Panc1 (cell line): ENCODE measurements around the gene FRMD4A. TPM values are rescaled to one million over a fixed set of nuclear protein-coding genes. Genes with fewer than 3 reads are reported as not detected.

Experiments used
- ATAC-seq: fragments of 200-7000 bp; cut with Tn5 transposase; 2 replicates; pipeline ENCODE4 v1.9.1; 2020; ENCODE audit warnings: mild to moderate bottlenecking, moderate library complexity
- BruUV-seq: library from RNA; stranded (reverse); fragments of 400-500 nt; replicated peaks from 2 replicates; lab custom pipeline; 2021; lab: Mats Ljungman, UMichigan
- CTCF ChIA-PET: fragments of 300-600 bp; sonication (Branson Sonifier 250); formaldehyde crosslinking; loops from one replicate; lab custom pipeline; 2022; ENCODE audit warnings: antibody characterized with exemption; lab: Charles Lee
- POLR2A ChIA-PET: fragments of 300-600 bp; sonication (Branson Sonifier 250); formaldehyde crosslinking; loops from one replicate; lab custom pipeline; 2022; ENCODE audit warnings: antibody characterized with exemption; lab: Charles Lee
- DNase-seq: peaks from one replicate; pipeline ENCODE4 v3.0.0-alpha.2; 2010; ENCODE audit warnings: low read depth, low spot score
- H3K27ac ChIP-seq: 2 replicates; pipeline ENCODE4 v1.5.1; 2011; ENCODE audit warnings: mild to moderate bottlenecking, low read length, inconsistent platforms
- H3K27me3 ChIP-seq: fragments of 200-500 bp; sonication (Bioruptor generic); 2 replicates; pipeline ENCODE4 v1.6.0; 2014; ENCODE audit warnings: low read length, inconsistent platforms; ENCODE audit not compliant: control insufficient read depth, insufficient read depth
- H3K36me3 ChIP-seq: fragments of 200-500 bp; sonication (Bioruptor generic); 2 replicates; pipeline ENCODE4 v1.5.1; 2014; ENCODE audit warnings: inconsistent platforms, mild to moderate bottlenecking, low read length, moderate library complexity; ENCODE audit not compliant: control insufficient read depth, insufficient read depth
- H3K4me1 ChIP-seq: 2 replicates; pipeline ENCODE4 v1.5.1; 2011; ENCODE audit warnings: inconsistent platforms, mild to moderate bottlenecking, low read length, moderate library complexity; ENCODE audit not compliant: control insufficient read depth, insufficient read depth
- H3K4me3 ChIP-seq, 2 experiments: 2 replicates each; pipeline ENCODE4 v1.5.1; 2011 to 2012; ENCODE audit warnings: low read depth in 2 of 2, low read length in 2 of 2, mild to moderate bottlenecking in 2 of 2, inconsistent platforms in 1 of 2, moderate library complexity in 1 of 2
- H3K9me3 ChIP-seq: fragments of 200-500 bp; sonication (Bioruptor generic); 2 replicates; pipeline ENCODE4 v1.5.1; 2014; ENCODE audit warnings: low read depth, mild to moderate bottlenecking, inconsistent platforms, low read length, moderate library complexity; ENCODE audit not compliant: control insufficient read depth, insufficient read depth
- CTCF ChIP-seq: fragments of 450-650 bp; IDR thresholded peaks from 2 replicates; pipeline ENCODE4 v1.5.1; 2017; ENCODE audit warnings: mild to moderate bottlenecking
- POLR2AphosphoS5 ChIP-seq: IDR thresholded peaks from 2 replicates; pipeline ENCODE4 v1.6.1; 2012; ENCODE audit warnings: mild to moderate bottlenecking, low read depth, low read length, moderate library complexity
- REST ChIP-seq, 2 experiments: IDR thresholded peaks; 2 replicates each; pipeline ENCODE4 v1.6.1; 2011 to 2012; ENCODE audit warnings: low read depth in 2 of 2, control low read depth in 1 of 2, low read length in 1 of 2, mild to moderate bottlenecking in 1 of 2, moderate library complexity in 1 of 2; ENCODE audit not compliant: insufficient read depth in 1 of 2
- SIN3A ChIP-seq: IDR thresholded peaks from 2 replicates; pipeline ENCODE4 v1.6.1; 2012; ENCODE audit warnings: low read depth, mild to moderate bottlenecking, low read length, moderate library complexity, borderline replicate concordance; ENCODE audit not compliant: insufficient read depth
- TCF7L2 ChIP-seq: IDR thresholded peaks from 2 replicates; pipeline ENCODE4 v1.6.1; 2011; ENCODE audit warnings: mild to moderate bottlenecking, low read depth, low read length, inconsistent platforms
- in situ Hi-C: cut with HindIII; loops from 2 replicates; pipeline ENCODE4 v1.10.0; 2016; ENCODE audit warnings: low sequenced_read_pairs, low pct_unique_long_range_greater_than_20kb
- intact Hi-C: fragments of 100-400 bp; cut with micrococcal nuclease; formaldehyde crosslinking; loops from one replicate; pipeline ENCODE4 v1.10.0; 2022; ENCODE audit not compliant: unreplicated experiment
- total RNA-seq: library from RNA; stranded (reverse); gene quantifications from one replicate; pipeline ENCODE4 v1.2.1, GENCODE V29; 2021; ENCODE audit not compliant: unreplicated experiment

FRMD4A gene
- total RNA-seq, 1 experiment from 2014 or later, result 7.1 TPM

DNA sequence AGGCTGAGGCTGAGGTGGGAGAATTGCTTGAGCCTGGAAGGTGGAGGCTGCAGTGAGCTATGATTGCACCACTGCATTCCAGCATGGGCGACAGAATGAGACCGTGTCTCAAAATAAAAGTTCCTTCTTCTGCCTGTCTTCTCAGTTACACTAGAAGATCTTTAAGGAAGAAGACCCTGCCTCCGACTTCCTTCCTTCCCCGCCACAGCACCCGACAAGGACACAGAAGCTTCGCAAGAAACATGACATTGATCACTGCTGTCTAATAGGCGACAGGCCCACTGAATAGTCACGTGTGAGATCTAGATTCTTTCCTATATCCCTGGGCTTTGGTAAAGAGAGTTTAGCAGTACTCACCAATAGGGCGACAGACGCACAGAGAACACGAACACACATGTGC is 625.8 kb downstream of the FRMD4A start:
- ChIA-PET CTCF (no interaction called here), POLR2A (no interaction called here)
- intact Hi-C loops, result no loop called here
- no peaks in the 10 kb centered on the region for H3K9me3 ChIP-seq
- H3K27ac ChIP-seq, result no peak overlapping the region
- no peak for DNase-seq
- no peak overlapping the region for H3K4me3 ChIP-seq
- H3K27me3 ChIP-seq, result no peaks in the 10 kb centered on the region
- in situ Hi-C loops, result no loop called here
- TF ChIP-seq SIN3A, result no peak
- TF ChIP-seq POLR2AphosphoS5, result no peak
- TF ChIP-seq REST (IDR thresholded peaks at IDR 0.05; ENCODE audit: insufficient read depth in 1 of 2, low read depth in 2 of 2, low read length in 1 of 2), result no peak
- no peak for TF ChIP-seq TCF7L2
- no peak for TF ChIP-seq CTCF
- H3K4me1 ChIP-seq, result peaks cover 8% of the 10 kb centered on the region
- no peak for ATAC-seq
- H3K36me3 ChIP-seq, result no peaks in the 10 kb centered on the region
- BruUV-seq, result no TSS peak

DNA sequence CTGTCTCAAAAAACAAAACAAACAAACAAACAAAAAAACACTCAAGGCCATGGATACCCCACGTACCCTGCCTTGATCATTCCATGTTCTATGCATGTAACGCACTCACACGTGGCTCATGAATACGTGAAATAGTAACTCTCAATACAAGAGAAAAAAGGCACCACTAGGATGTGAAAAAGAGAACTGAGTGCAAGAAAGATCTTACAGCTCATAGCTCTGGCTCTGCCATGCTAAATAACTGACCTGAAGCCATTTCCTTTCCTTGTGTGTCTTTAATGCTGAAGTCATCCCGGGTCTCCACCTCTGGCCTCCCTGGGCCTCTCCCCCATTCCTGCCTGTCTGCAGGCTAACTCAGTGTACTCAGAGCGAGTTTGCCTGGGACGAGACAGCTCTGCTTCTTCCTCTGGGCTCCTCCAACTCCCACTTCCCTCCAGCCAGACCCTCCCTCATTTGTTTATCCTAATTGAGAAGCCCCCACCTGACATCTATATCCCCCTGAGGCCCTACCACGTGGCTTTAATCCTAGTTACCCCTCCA is 626.7 kb downstream of the FRMD4A start:
- ChIA-PET CTCF (no interaction called here), POLR2A (interaction anchor here (0.6 kb wide), 1 partner anchor 633 kb away, joined by 6 read pairs; no protein-coding TSS in a partner anchor)
- no peak for ATAC-seq
- no TSS peak for BruUV-seq
- Histone ChIP-seq H3K27ac (no peak overlapping the region), H3K9me3 (no peaks in the 10 kb centered on the region), H3K27me3 (no peaks in the 10 kb centered on the region), H3K36me3 (no peaks in the 10 kb centered on the region), H3K4me3 (no peak overlapping the region), H3K4me1 (peaks cover 8% of the 10 kb centered on the region)
- no peak for DNase-seq
- in situ Hi-C loops (no loop called here), intact Hi-C loops (no loop called here)
- TF ChIP-seq CTCF (no peak), POLR2AphosphoS5 (no peak), REST (IDR thresholded peaks at IDR 0.05; ENCODE audit: insufficient read depth in 1 of 2, low read depth in 2 of 2, low read length in 1 of 2) (no peak), TCF7L2 (no peak), SIN3A (no peak)
